Thoracic aorta (tissue), 2 donors: ENCODE results near the gene IMPG1. TPM values are rescaled to one million over a fixed set of nuclear protein-coding genes. Genes with fewer than 3 reads are reported as not detected.

ENCODE experiments used
- ATAC-seq: fragments of 150-250 bp; one replicate; pipeline ENCODE4 v1.8.0; 2017; ENCODE audit warnings: low read depth; ENCODE audit not compliant: insufficient number of reproducible peaks, low FRiP score
- DNase-seq: peaks from one replicate; pipeline ENCODE4 v3.0.0-alpha.2; 2020; ENCODE audit warnings: low spot score
- H3K27ac ChIP-seq, 2 donors: fragments of 200-600 bp; sonication (generic); 1 replicate in 1 of 2; 2 replicates in 1 of 2; pipeline ENCODE4 v1.5.1; 2016; ENCODE audit warnings: mild to moderate bottlenecking in 2 of 2, moderate library complexity in 2 of 2
- H3K27me3 ChIP-seq: fragments of 200-600 bp; sonication (generic); replicated peaks from 2 replicates; pipeline ENCODE4 v1.6.0; 2016; ENCODE audit warnings: mild to moderate bottlenecking; ENCODE audit not compliant: insufficient read depth
- H3K36me3 ChIP-seq: fragments of 200-600 bp; sonication (generic); one replicate; pipeline ENCODE4 v1.5.1; 2016
- H3K4me1 ChIP-seq, 2 donors: fragments of 200-600 bp; sonication (generic); 1 replicate in 1 of 2; 2 replicates in 1 of 2; pipeline versions ENCODE4 v1.5.1 to v1.6.0; 2016; ENCODE audit warnings: low read depth in 2 of 2, mild to moderate bottlenecking in 1 of 2; ENCODE audit not compliant: control insufficient read depth in 1 of 2
- H3K4me3 ChIP-seq: fragments of 200-600 bp; sonication (generic); 2 replicates; pipeline ENCODE4 v1.5.1; 2016; ENCODE audit warnings: mild to moderate bottlenecking
- H3K9me3 ChIP-seq: fragments of 200-600 bp; sonication (generic); 2 replicates; pipeline ENCODE4 v1.5.1; 2016
- CTCF ChIP-seq: fragments of 200-600 bp; sonication (generic); IDR thresholded peaks from one replicate; pipeline ENCODE4 v1.5.1; 2019; ENCODE audit warnings: antibody characterized with exemption
- total RNA-seq, 2 donors: library from RNA; depleted of rRNA; stranded (reverse); fragments of >200 nt; gene quantifications; one replicate each; pipeline versions ENCODE4 v1.1.0 to v1.2.3, GENCODE V29; 2016

The IMPG1 gene
- total RNA-seq, 2 donors from 2014 or later = not detected

- Histone ChIP-seq H3K4me3 (no peak overlapping the region), H3K4me1 (no peaks in the 10 kb centered on the region), H3K27ac (no peak overlapping the region), H3K36me3 (no peaks in the 10 kb centered on the region), H3K27me3 (no peaks in the 10 kb centered on the region), H3K9me3 (no peaks in the 10 kb centered on the region)
- DNase-seq = no peak
- ATAC-seq = no peak
- no peak for TF ChIP-seq CTCF
These were observed 28.8 kb downstream of the IMPG1 start for GRCh38 chr6:76043690-76044089.

- TF ChIP-seq CTCF = no peak
- Histone ChIP-seq H3K36me3 (no peaks in the 10 kb centered on the region), H3K4me1 (no peaks in the 10 kb centered on the region), H3K9me3 (no peaks in the 10 kb centered on the region), H3K4me3 (no peak overlapping the region), H3K27ac (no peak overlapping the region), H3K27me3 (no peaks in the 10 kb centered on the region)
- ATAC-seq (no peak), DNase-seq (no peak)
These were observed 36.7 kb downstream of the IMPG1 start for GRCh38 chr6:76035713-76036112.

- no peaks in the 10 kb centered on the region for H3K36me3 ChIP-seq
- no peak overlapping the region for H3K4me3 ChIP-seq
- H3K4me1 ChIP-seq = no peaks in the 10 kb centered on the region
- no peak for DNase-seq
- ATAC-seq = no peak
- peaks cover 23% of the 10 kb centered on the region for H3K9me3 ChIP-seq
- no peak overlapping the region for H3K27ac ChIP-seq
- TF ChIP-seq CTCF = no peak
- H3K27me3 ChIP-seq = no peaks in the 10 kb centered on the region
These were observed 46.4 kb downstream of the IMPG1 start for GRCh38 chr6:76026101-76026500.

- no peak for TF ChIP-seq CTCF
- DNase-seq = no peak
- H3K27me3 ChIP-seq = no peaks in the 10 kb centered on the region
- no peak for ATAC-seq
- H3K36me3 ChIP-seq = no peaks in the 10 kb centered on the region
- no peak overlapping the region for H3K27ac ChIP-seq
- H3K4me3 ChIP-seq = no peak overlapping the region
- no peaks in the 10 kb centered on the region for H3K4me1 ChIP-seq
- no peaks in the 10 kb centered on the region for H3K9me3 ChIP-seq
These were observed 57.6 kb downstream of the IMPG1 start for GRCh38 chr6:76014626-76015530.

- H3K9me3 ChIP-seq = no peaks in the 10 kb centered on the region
- DNase-seq (no peak), ATAC-seq (no peak)
- no peaks in the 10 kb centered on the region for H3K36me3 ChIP-seq
- no peak overlapping the region for H3K27ac ChIP-seq
- no peak overlapping the region for H3K4me3 ChIP-seq
- H3K4me1 ChIP-seq = no peaks in the 10 kb centered on the region
- no peak for TF ChIP-seq CTCF
- no peaks in the 10 kb centered on the region for H3K27me3 ChIP-seq
These were observed 68.3 kb downstream of the IMPG1 start for GRCh38 chr6:76004202-76004601.
